Nephron (organoid): Measurements from ENCODE around the gene COL18A1.
"Not testable (repeated sequence)": the region's sequence is repeated elsewhere in the genome, so short reads cannot be mapped to it uniquely, and the experiment has no call there.

ENCODE experiments used
- H3K27ac Mint-ChIP-seq, 3 experiments: 2 replicates each; pipeline ENCODE4 v1.8.0; 2020; ENCODE audit warnings: mixed read lengths in 3 of 3, mild to moderate bottlenecking in 2 of 3, moderate library complexity in 1 of 3
- H3K27me3 Mint-ChIP-seq: 2 replicates; pipeline ENCODE4 v1.8.0; 2021; ENCODE audit warnings: low read depth, mild to moderate bottlenecking, moderate library complexity, mixed read lengths
- H3K36me3 Mint-ChIP-seq: 2 replicates; pipeline ENCODE4 v1.8.0; 2020; ENCODE audit warnings: low read depth, mixed read lengths
- H3K4me1 Mint-ChIP-seq: 2 replicates; pipeline ENCODE4 v1.8.0; 2020; ENCODE audit warnings: mixed read lengths
- H3K4me3 Mint-ChIP-seq, 3 experiments: 2 replicates each; pipeline ENCODE4 v1.8.0; 2020; ENCODE audit warnings: mild to moderate bottlenecking in 3 of 3, mixed read lengths in 3 of 3, moderate library complexity in 2 of 3
- H3K9me3 Mint-ChIP-seq: 2 replicates; pipeline ENCODE4 v1.8.0; 2020; ENCODE audit warnings: mixed read lengths
- TF ChIP-seq, protein P1 (sequence below), 3 experiments: fragments of 200-600 bp; sonication (generic); IDR thresholded peaks; one replicate each; pipeline ENCODE4 v1.5.0; 2021; ENCODE audit warnings: antibody characterized with exemption in 3 of 3; ENCODE audit not compliant: unreplicated experiment in 3 of 3

The COL18A1 gene

GRCh38 chr21:45366476-45366875 is 38.5 kb upstream of the COL18A1 start:
- Mint-ChIP-seq H3K36me3 (no peaks in the 10 kb centered on the region), H3K9me3 (no peaks in the 10 kb centered on the region), H3K4me1 (peaks cover 24% of the 10 kb centered on the region), H3K27ac (peak overlapping the region in 2 of 3 experiments; percentile 22 to 69), H3K27me3 (peaks cover 10% of the 10 kb centered on the region), H3K4me3 (no peak overlapping the region)
- TF ChIP-seq, protein P1, sequence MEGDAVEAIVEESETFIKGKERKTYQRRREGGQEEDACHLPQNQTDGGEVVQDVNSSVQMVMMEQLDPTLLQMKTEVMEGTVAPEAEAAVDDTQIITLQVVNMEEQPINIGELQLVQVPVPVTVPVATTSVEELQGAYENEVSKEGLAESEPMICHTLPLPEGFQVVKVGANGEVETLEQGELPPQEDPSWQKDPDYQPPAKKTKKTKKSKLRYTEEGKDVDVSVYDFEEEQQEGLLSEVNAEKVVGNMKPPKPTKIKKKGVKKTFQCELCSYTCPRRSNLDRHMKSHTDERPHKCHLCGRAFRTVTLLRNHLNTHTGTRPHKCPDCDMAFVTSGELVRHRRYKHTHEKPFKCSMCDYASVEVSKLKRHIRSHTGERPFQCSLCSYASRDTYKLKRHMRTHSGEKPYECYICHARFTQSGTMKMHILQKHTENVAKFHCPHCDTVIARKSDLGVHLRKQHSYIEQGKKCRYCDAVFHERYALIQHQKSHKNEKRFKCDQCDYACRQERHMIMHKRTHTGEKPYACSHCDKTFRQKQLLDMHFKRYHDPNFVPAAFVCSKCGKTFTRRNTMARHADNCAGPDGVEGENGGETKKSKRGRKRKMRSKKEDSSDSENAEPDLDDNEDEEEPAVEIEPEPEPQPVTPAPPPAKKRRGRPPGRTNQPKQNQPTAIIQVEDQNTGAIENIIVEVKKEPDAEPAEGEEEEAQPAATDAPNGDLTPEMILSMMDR (IDR thresholded peaks at IDR 0.05; ENCODE audit: unreplicated experiment in 3 of 3), result no peak

- Mint-ChIP-seq H3K4me1 (peaks cover 24% of the 10 kb centered on the region), H3K4me3 (no peak overlapping the region), H3K27ac (peak overlapping the region; percentile 17 to 76 (median 69)), H3K9me3 (peaks cover 1% of the 10 kb centered on the region), H3K27me3 (peaks cover 12% of the 10 kb centered on the region), H3K36me3 (no peaks in the 10 kb centered on the region)
- TF ChIP-seq, protein P1 (IDR thresholded peaks at IDR 0.05; ENCODE audit: unreplicated experiment in 3 of 3), result no peak
Observed at GRCh38 chr21:45366931-45367401, 38.0 kb upstream of the COL18A1 start.

DNA sequence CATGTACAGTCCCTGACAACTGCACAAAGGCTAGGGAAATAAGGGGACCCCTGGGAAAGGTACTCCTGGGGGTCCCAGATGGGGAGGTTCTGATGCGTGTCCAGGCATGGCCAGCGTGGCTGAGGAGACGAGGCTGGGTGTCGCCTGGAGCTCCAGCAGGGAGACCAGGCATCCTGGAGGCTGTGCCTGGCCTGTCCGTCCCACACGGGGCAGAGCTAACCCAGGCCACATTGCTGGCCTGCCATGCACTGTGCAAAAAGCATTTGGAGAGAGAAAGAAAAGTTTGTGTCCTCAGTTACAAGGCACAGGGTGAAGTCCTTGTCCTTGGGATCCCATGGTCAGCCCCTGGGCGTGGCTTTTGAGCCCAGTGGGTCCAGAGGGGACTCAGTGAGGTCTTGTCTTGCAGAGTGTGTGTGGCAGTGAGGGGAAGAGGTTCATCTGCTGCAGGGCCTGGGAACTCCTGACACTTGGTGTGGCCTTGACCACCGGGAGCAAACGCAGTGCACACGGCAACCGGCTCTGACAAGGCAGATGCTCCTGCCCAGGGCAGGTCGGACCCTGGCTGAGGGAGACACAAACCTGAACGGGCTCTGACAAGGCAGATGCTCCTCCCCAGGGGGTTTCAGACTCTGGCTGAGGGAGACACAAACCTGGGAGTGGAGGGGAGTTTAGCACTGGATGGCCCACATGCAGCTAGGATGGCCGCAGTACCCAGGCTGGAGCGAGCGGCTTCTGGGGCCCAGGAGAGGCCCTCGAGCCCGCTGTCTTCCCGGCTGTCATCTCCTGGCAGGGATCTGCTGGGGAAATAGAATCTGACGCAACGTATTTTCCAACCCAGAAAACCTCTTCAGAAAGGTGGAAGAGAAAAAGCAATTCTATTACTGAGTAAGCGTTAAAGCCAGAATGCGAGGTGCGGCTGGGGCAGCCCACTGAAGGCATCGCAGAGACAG is 37.3 kb upstream of the COL18A1 start:
- Mint-ChIP-seq H3K4me3 (no peak overlapping the region), H3K27me3 (peaks cover 13% of the 10 kb centered on the region), H3K4me1 (peaks cover 24% of the 10 kb centered on the region), H3K9me3 (peaks cover 4% of the 10 kb centered on the region), H3K36me3 (no peaks in the 10 kb centered on the region), H3K27ac (peak overlapping the region; percentile 17 to 76 (median 69))
- TF ChIP-seq, protein P1 (IDR thresholded peaks at IDR 0.05; ENCODE audit: unreplicated experiment in 3 of 3), result no peak

GRCh38 chr21:45369018-45369417 is 35.9 kb upstream of the COL18A1 start:
- not testable (repeated sequence) for H3K4me3 Mint-ChIP-seq, H3K9me3 Mint-ChIP-seq, H3K36me3 Mint-ChIP-seq, H3K27ac Mint-ChIP-seq
- Mint-ChIP-seq H3K4me1 (peaks cover 21% of the 10 kb centered on the region), H3K27me3 (peaks cover 18% of the 10 kb centered on the region)

- TF ChIP-seq, protein P1 (IDR thresholded peaks at IDR 0.05; ENCODE audit: unreplicated experiment in 3 of 3), result no peak
- Mint-ChIP-seq H3K4me1 (peaks cover 17% of the 10 kb centered on the region), H3K9me3 (peaks cover 8% of the 10 kb centered on the region), H3K36me3 (no peaks in the 10 kb centered on the region), H3K4me3 (no peak overlapping the region), H3K27me3 (peaks cover 18% of the 10 kb centered on the region), H3K27ac (peak overlapping the region in 2 of 3 experiments; percentile 11 to 43)
Observed at GRCh38 chr21:45370575-45370974, 34.4 kb upstream of the COL18A1 start.

GRCh38 chr21:45371081-45371480 is 33.9 kb upstream of the COL18A1 start:
- H3K4me3 Mint-ChIP-seq, result no peak overlapping the region
- no peaks in the 10 kb centered on the region for H3K36me3 Mint-ChIP-seq
- H3K27me3 Mint-ChIP-seq, result peaks cover 18% of the 10 kb centered on the region
- peaks cover 17% of the 10 kb centered on the region for H3K4me1 Mint-ChIP-seq
- no peak overlapping the region for H3K27ac Mint-ChIP-seq
- peaks cover 8% of the 10 kb centered on the region for H3K9me3 Mint-ChIP-seq
- TF ChIP-seq, protein P1 (IDR thresholded peaks at IDR 0.05; ENCODE audit: unreplicated experiment in 3 of 3), result no peak
